Natural killer cell (primary cell): ENCODE results near the gene SLC22A23. TPM values are rescaled to one million over a fixed set of nuclear protein-coding genes. Genes with fewer than 3 reads are reported as not detected.

ENCODE experiments used
- ATAC-seq, 3 donors: fragments of 150-1000 bp in 2 of 3; fragments of 200-7000 bp in 1 of 3; cut with Tn5 transposase; 1 replicate in 1 of 3; 2 replicates in 2 of 3; pipeline ENCODE4 v1.10.0; 2021; ENCODE audit warnings: mild to moderate bottlenecking in 2 of 3, moderate library complexity in 2 of 3
- DNase-seq, 2 donors: peaks; one replicate each; pipeline versions ENCODE4 v3.0.0 to v3.0.0-alpha.2; 2013 to 2021; ENCODE audit warnings: mixed read lengths in 1 of 2
- H3K27ac ChIP-seq: one replicate; pipeline ENCODE4 v1.5.1; 2013; ENCODE audit warnings: mild to moderate bottlenecking, low read length
- H3K27me3 ChIP-seq: one replicate; pipeline ENCODE4 v1.6.1; 2013; ENCODE audit warnings: low read length; ENCODE audit not compliant: control insufficient read depth, insufficient read depth
- H3K36me3 ChIP-seq: one replicate; pipeline ENCODE4 v1.6.1; 2013; ENCODE audit warnings: low read length; ENCODE audit not compliant: control insufficient read depth, insufficient read depth
- H3K4me1 ChIP-seq: one replicate; pipeline ENCODE4 v1.6.1; 2013; ENCODE audit warnings: low read length; ENCODE audit not compliant: control insufficient read depth, insufficient read depth
- H3K4me3 ChIP-seq: one replicate; pipeline ENCODE4 v1.5.1; 2013; ENCODE audit warnings: low read length
- H3K9me3 ChIP-seq: one replicate; pipeline ENCODE4 v1.6.1; 2013; ENCODE audit warnings: low read length; ENCODE audit not compliant: control insufficient read depth, insufficient read depth
- H3K27ac Mint-ChIP-seq, 2 donors: one replicate each; pipeline ENCODE4 v1.8.0; 2022; ENCODE audit warnings: mild to moderate bottlenecking in 2 of 2, mixed read lengths in 2 of 2, moderate library complexity in 1 of 2
- H3K27me3 Mint-ChIP-seq, 2 donors: one replicate each; pipeline ENCODE4 v1.8.0; 2022; ENCODE audit warnings: low read depth in 2 of 2, mixed read lengths in 2 of 2
- H3K36me3 Mint-ChIP-seq: one replicate; pipeline ENCODE4 v1.8.0; 2022; ENCODE audit warnings: mixed read lengths
- H3K4me1 Mint-ChIP-seq, 2 donors: one replicate each; pipeline ENCODE4 v1.8.0; 2022; ENCODE audit warnings: mixed read lengths in 2 of 2
- H3K4me3 Mint-ChIP-seq: one replicate; pipeline ENCODE4 v1.8.0; 2022; ENCODE audit warnings: mild to moderate bottlenecking, moderate library complexity, mixed read lengths
- H3K9me3 Mint-ChIP-seq, 2 donors: one replicate each; pipeline ENCODE4 v1.8.0; 2022; ENCODE audit warnings: mixed read lengths in 2 of 2
- WGBS: methylation state at CpG from one replicate; pipeline ENCODE4 v1.1.7; 2013; ENCODE audit warnings: missing lambda C conversion rate; ENCODE audit not compliant: insufficient coverage; 5-methylcytosine and 5-hydroxymethylcytosine counted together
- intact Hi-C: fragments of 100-400 bp; cut with micrococcal nuclease; formaldehyde crosslinking; loops from one replicate; pipeline ENCODE4 v1.14.2; 2022
- total RNA-seq, 4 donors: library from RNA; stranded (reverse); fragments of 120-200 nt in 1 of 4; gene quantifications; one replicate each; pipeline versions ENCODE4 v1.2.3 to v1.2.4, GENCODE V29; 2013 to 2022
- TF ChIP-seq, protein P1 (sequence below): fragments of 200-600 bp; IDR thresholded peaks from one replicate; pipeline ENCODE4 v1.8.0; 2022; ENCODE audit warnings: antibody characterized with exemption

SLC22A23 gene
- total RNA-seq, 3 donors from 2014 or later (not counting 1 experiment from before 2014, with no cell fraction given): 0.24 to 0.79 (median 0.38) TPM

DNA sequence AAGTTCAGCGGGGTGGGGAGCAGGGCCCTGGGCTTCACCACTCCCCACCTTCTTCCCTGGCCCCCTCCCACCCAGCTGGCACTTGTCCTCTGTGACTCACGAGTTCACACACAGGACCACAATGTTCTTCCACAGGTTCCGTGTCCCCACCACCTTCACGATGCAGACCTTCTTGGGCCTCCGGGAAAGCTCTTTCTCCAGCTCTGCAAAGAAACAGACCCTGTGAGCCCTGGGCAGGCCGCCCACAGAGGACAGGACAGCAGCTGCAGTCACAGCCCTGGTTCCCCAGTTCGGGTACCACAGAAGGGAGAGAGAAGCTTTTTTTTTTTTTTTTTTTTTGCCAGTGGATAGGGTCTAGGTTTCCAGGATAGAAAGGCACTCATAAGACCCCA, 167.2 kb downstream of the SLC22A23 start:
- no peaks in the 10 kb centered on the region for H3K4me1 Mint-ChIP-seq
- intact Hi-C loops: no loop called here
- Histone ChIP-seq H3K4me1 (no peaks in the 10 kb centered on the region), H3K27ac (no peak overlapping the region), H3K4me3 (no peak overlapping the region), H3K27me3 (no peaks in the 10 kb centered on the region), H3K36me3 (no peaks in the 10 kb centered on the region), H3K9me3 (no peaks in the 10 kb centered on the region)
- 84% methylated on average over 7 of the region's 7 CpGs for WGBS
- TF ChIP-seq, protein P1, sequence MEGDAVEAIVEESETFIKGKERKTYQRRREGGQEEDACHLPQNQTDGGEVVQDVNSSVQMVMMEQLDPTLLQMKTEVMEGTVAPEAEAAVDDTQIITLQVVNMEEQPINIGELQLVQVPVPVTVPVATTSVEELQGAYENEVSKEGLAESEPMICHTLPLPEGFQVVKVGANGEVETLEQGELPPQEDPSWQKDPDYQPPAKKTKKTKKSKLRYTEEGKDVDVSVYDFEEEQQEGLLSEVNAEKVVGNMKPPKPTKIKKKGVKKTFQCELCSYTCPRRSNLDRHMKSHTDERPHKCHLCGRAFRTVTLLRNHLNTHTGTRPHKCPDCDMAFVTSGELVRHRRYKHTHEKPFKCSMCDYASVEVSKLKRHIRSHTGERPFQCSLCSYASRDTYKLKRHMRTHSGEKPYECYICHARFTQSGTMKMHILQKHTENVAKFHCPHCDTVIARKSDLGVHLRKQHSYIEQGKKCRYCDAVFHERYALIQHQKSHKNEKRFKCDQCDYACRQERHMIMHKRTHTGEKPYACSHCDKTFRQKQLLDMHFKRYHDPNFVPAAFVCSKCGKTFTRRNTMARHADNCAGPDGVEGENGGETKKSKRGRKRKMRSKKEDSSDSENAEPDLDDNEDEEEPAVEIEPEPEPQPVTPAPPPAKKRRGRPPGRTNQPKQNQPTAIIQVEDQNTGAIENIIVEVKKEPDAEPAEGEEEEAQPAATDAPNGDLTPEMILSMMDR: no peak
- ATAC-seq: no peak
- DNase-seq: no peak
- no peak overlapping the region for H3K4me3 Mint-ChIP-seq
- H3K27me3 Mint-ChIP-seq: peaks cover 0 to 4% of the 10 kb centered on the region in 2 donors
- no peak overlapping the region for H3K27ac Mint-ChIP-seq
- H3K36me3 Mint-ChIP-seq: no peaks in the 10 kb centered on the region
- no peaks in the 10 kb centered on the region for H3K9me3 Mint-ChIP-seq

DNA sequence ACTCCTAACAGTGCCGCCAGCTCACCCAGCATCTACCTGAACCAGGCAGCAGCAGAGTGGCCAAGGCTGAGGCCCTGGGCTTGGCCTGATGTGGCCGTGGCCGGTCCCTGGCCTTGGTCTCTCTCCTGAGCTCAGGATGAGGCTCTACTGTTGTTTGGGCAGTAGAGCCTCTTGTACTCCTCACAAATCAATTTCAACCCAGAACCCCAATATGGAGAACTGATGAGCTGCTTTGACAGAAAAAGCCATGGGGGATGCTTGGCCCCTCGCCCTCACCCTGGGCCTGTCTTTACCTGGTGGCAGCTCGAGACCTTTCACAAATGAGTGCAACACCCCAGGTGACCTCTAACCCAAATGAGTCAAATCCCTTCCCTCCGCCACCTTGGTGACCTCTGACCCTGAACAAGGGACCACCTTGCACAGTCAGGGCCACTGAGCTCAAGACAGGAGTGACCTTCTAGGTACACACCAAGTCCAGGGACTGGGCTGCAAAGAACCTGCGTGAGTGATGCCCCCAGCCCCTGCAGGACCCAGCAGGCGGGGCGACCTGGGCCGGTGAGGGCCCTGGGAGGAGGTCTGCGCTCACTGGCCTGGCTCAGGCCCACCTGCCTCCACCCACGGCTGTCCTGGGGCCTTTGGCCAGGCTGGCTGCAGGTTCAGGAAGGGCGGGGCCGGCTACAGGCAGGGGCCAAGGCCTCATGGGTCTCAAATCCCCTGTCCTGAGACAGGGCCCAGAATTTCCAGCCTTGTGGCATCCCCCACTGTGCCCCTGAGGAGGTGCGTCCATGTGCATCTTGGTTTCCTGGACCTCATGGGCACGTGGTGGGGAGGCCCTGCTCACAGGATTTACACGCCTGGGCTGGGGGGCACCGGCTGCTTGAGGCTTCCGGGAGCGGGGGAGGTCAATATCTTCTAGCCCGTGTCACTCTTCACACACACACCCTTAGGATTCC, 167.9 kb downstream of the SLC22A23 start:
- Mint-ChIP-seq H3K4me1 (no peaks in the 10 kb centered on the region), H3K27me3 (no peaks in the 10 kb centered on the region), H3K9me3 (no peaks in the 10 kb centered on the region), H3K36me3 (no peaks in the 10 kb centered on the region), H3K4me3 (no peak overlapping the region), H3K27ac (no peak overlapping the region)
- WGBS: 86% methylated on average over 21 of the region's 21 CpGs
- H3K36me3 ChIP-seq: no peaks in the 10 kb centered on the region
- DNase-seq: no peak
- TF ChIP-seq, protein P1: no peak
- ATAC-seq: no peak
- H3K27me3 ChIP-seq: no peaks in the 10 kb centered on the region
- H3K4me3 ChIP-seq: no peak overlapping the region
- no peaks in the 10 kb centered on the region for H3K9me3 ChIP-seq
- no peak overlapping the region for H3K27ac ChIP-seq
- intact Hi-C loops: no loop called here
- no peaks in the 10 kb centered on the region for H3K4me1 ChIP-seq

DNA sequence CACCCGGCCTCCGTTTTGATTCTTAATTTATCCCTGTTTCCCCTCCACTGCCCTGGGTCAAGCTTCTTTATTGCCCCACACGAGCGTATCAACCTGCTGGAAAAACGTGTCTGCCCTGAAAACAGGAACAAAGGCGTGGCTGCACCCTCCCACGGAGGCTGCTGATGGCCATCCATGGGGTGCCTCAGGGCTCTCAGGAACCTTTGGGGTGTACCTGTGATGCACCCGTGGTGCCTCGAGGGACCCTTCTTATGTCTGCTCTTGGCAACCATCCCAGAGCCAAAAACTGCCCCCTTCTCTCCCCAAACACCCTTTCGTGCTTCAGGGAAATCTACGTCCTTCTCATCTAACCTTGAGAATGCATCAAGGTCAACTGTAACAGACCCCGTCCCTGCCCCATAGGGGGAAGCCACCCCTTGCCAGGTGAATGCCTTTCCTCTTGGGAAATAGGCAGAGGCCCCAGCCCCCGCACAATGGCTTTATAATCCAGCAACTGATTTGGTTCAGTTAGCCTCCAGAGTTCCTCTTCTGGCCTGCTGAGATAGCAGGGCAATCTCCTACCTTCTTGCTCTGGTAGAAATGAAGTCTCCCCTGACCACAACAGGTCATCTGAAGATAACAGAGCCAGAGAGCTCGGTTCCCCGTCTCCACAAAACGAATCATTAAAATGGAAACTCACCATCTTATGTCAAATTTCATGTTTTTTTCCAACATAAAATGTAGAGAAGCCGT, 168.7 kb downstream of the SLC22A23 start:
- no peaks in the 10 kb centered on the region for H3K4me1 ChIP-seq
- no peak overlapping the region for H3K27ac Mint-ChIP-seq
- intact Hi-C loops: no loop called here
- 87% methylated on average over 17 of the region's 17 CpGs for WGBS
- no peaks in the 10 kb centered on the region for H3K36me3 Mint-ChIP-seq
- no peaks in the 10 kb centered on the region for H3K27me3 ChIP-seq
- no peaks in the 10 kb centered on the region for H3K36me3 ChIP-seq
- no peak for DNase-seq
- no peak overlapping the region for H3K27ac ChIP-seq
- no peak overlapping the region for H3K4me3 Mint-ChIP-seq
- no peaks in the 10 kb centered on the region for H3K4me1 Mint-ChIP-seq
- no peaks in the 10 kb centered on the region for H3K9me3 Mint-ChIP-seq
- no peak for ATAC-seq
- TF ChIP-seq, protein P1: no peak
- H3K4me3 ChIP-seq: no peak overlapping the region
- H3K9me3 ChIP-seq: no peaks in the 10 kb centered on the region
- H3K27me3 Mint-ChIP-seq: no peaks in the 10 kb centered on the region
